ENCODE measurements around the gene JUNB.

JUNB gene

GRCh38 chr19:12774588-12775555 is 16.4 kb upstream of the JUNB start, which contains the start of gene HOOK2:
Gene HOOK2, minus strand, starts transcription at chr19:12775552. Its CDS starts 103 bp downstream, at chr19:12775449.
- peak; percentile 32 for DNase-seq

GRCh38 chr19:12777217-12778016 is 13.9 kb upstream of the JUNB start:
- DNase-seq, result peak; percentile 73

GRCh38 chr19:12778017-12778904 is 13.0 kb upstream of the JUNB start:
- peak; percentile 35 for DNase-seq

- no peak for DNase-seq
These were observed 12.5 kb upstream of the JUNB start for GRCh38 chr19:12778905-12779161.

GRCh38 chr19:12779162-12779993 is 11.9 kb upstream of the JUNB start:
- no peak for DNase-seq

- DNase-seq, result peak; percentile 91
These were observed 9.2 kb upstream of the JUNB start for GRCh38 chr19:12782174-12782423.

GRCh38 chr19:12782424-12783290 is 8.6 kb upstream of the JUNB start:
- peak; percentile 95 for DNase-seq

GRCh38 chr19:12783291-12783848 is 7.9 kb upstream of the JUNB start:
- peak; percentile 23 for DNase-seq

- no peak for DNase-seq
These were observed 7.4 kb upstream of the JUNB start for GRCh38 chr19:12783849-12784393.

- DNase-seq, result no peak
These were observed 6.9 kb upstream of the JUNB start for GRCh38 chr19:12784394-12784870.

- peak; percentile 34 for DNase-seq
These were observed 6.3 kb upstream of the JUNB start for GRCh38 chr19:12784871-12785430.

- DNase-seq, result no peak
These were observed 5.8 kb upstream of the JUNB start for GRCh38 chr19:12785431-12786031.

- DNase-seq, result no peak
These were observed 5.0 kb upstream of the JUNB start for GRCh38 chr19:12786141-12786870.

GRCh38 chr19:12786952-12787351 is 4.3 kb upstream of the JUNB start:
- no peak for DNase-seq

- no peak for DNase-seq
These were observed 3.8 kb upstream of the JUNB start for GRCh38 chr19:12787458-12787857.

- no peak for DNase-seq
These were observed 3.1 kb upstream of the JUNB start for GRCh38 chr19:12788042-12788681.

GRCh38 chr19:12788682-12789097 is 2.6 kb upstream of the JUNB start:
- DNase-seq, result peak; percentile 56

Measured in effector CD4-positive, alpha-beta T cell (primary cell).